C1 segment of cervical spinal cord (tissue), 14 donors: ENCODE measurements around the gene CHCHD3.
A peak's percentile ranks its signal among the peaks of the same experiment; 100 is the strongest.

Experiments used
- DNase-seq, 14 donors: peaks; one replicate each; lab custom pipeline; 2025; lab: John Stamatoyannopoulos, UW

The CHCHD3 gene

DNA sequence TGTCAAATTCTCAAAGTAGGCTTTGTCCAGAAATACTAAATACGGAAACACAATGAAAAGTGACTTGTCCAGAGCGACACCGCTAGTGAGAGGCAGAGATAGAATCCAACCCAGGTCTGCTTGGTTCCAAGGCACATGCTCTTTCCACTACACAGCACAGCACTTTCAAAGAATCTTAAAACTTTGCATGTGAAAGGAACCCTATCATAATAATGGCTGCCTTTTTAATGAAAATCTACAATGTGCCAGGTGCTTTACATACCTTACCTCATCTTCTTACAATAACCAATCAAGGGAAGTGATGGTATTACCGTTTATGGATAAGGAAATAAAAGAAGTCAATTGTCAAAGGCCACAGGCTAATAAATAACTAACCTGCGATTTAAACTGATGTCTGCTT, 2.6 kb downstream of the CHCHD3 start:
- no peak for DNase-seq

DNA sequence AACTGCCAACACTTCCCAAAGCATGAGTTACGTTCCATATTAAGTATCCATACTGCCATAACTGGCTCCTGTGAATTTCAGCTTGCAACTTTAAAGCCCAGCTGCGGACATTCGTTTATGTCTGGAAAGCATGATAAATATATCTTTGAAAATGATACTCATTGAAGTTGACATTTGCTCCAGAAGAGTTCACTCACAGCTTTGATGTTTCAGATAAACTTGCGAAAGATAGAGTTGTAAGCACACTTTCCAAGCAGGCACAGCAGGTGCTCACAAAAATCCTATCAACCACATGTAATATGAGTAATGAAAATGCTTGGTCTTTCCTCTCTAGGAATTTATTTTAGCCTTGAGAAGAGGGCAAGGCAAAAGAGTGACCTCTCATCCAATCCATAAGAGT, 4.5 kb downstream of the CHCHD3 start:
- no peak for DNase-seq

DNA sequence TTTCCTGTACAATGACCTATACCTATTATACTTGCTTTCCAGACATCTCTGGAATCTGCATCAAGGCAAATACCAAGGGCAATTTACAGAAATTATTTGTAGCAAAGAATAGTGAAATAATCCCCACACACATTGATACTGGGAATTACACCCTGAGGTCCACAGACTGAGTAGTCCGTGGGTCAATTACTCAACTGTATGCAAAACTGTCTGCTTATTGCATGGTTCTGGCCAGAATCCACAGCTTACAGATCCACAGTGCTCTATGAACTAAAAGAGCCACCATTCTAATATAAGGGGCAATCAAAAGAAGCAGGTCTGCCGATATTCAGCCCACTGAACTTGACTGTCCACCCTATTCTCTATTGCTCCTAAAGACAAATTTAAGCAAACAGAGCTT, 5.7 kb downstream of the CHCHD3 start:
- no peak for DNase-seq

DNA sequence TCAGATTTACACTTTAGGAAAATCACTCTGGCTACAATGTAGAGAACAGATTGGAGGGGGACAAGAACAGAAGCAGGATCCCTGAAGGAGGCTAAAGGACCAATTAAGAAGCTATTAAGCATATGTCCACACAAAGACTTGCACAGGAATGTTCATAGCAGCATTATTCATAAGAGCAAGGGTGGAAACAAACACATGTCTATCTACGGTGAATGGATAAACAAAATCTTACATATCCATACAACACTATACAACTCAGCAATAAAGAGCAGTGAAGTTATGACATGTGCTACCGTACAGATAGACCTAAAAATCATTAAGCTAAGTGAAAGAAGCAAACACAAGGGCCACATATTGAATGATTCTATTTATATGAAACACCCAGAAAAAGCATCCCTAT, 10.4 kb downstream of the CHCHD3 start:
- DNase-seq = no peak

DNA sequence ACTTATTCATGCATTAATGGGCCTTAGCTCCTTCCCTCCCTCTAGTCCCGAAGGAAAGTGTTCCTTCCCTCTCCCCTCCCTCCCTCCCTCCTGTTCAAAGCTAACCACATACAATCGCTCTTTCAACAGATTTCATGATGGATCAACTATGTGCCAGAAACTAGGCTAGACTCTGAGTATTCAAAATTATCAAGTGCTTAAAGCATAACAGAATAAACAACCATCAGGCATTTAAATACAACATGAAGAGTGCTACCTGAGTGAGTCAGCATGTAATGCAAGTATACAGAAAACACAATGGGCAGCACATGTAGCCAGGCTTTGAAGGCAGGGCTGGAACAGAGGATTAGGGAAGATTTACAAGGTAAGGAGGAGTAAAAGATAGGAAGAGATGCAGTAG, 11.3 kb downstream of the CHCHD3 start:
- DNase-seq = peak in 1 of 14 donors; percentile 9

DNA sequence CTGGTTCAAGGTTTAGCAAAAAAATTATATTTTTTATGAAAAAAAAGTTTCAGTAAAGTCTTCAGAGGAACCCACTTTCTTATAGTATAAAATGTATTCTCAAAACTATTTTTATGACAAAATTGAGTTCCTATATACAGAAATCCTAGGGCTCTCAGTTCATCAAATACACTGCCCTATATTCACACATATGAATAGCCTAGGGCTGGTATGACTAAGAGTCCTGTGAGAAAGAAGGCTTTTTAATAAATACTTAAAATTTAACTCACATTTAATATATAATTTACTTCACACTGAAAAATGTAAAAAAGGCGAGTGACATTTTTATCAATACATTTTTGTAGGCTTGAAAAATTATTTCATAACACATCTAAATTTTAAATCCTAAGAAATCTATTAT, 16.6 kb downstream of the CHCHD3 start:
- no peak for DNase-seq

DNA sequence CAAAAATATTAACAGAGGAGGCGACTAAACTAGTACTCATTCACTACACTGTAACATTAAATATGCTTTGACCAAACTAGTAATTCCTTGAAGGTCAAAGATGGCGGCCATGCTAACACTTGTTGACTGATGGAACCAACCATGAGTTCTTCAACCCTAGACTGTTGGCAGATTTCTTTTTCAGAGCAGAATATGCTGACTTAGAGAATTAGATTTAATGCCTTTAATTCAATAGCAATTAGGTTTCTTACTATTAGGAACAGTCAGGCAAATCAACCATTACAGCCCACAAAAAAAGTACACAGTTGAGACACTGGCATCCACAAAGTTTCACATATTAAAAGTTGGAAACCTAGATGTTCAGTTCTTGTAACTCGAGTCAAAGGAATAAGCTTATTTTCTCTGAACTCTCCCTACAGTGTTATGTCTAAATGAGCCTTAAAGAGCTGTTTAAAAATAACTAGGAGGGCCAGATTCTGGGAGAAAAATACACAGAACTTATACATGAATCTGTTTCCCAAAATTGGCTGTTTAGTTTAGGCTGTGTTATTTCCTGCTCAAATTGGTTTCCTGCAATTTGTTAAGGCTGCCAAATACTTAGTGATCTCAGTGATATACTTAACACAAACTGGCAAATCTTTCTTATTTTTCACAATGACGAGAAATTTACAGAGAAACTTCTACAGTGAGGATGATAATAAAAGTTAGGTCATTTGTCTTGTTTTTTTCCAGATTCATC, 17.6 kb downstream of the CHCHD3 start:
- no peak for DNase-seq

DNA sequence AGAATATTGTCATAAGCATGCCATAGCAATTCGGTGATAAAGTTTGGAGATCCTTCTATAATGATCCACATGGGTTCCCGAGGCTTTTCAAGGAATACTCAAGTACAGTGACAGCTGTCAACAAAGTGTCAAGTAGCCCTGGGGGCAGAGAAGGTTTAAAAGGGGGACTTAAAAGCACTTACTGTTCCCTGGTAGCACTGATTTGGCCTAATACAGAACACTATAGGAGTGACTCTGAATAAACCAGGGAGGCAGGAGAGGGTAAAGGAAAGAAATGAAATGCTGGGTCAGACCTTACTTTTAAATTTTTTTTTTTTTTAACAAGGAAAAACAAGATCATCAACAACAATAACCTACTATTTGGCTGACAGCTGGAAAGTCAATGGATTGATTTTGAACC, 20.1 kb downstream of the CHCHD3 start:
- DNase-seq = no peak

DNA sequence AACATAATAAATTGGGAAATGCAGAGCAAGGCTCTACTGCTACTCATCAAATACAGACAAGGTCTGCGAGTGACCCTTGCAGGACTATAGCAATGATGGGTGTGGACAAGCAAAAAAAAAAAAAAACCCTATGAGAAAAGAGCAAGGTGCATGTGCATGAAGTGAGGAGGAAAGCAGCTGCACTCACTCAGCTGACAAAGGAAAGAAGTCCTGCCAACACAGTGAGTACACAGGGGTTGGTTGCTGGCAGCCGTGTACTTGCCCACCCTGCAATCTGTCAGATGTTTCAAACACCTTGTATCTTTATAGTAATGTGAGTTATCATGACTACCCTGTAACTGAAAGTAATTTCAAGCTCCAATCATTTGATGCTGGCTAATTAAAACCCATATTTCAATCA, 20.5 kb downstream of the CHCHD3 start:
- DNase-seq = no peak

DNA sequence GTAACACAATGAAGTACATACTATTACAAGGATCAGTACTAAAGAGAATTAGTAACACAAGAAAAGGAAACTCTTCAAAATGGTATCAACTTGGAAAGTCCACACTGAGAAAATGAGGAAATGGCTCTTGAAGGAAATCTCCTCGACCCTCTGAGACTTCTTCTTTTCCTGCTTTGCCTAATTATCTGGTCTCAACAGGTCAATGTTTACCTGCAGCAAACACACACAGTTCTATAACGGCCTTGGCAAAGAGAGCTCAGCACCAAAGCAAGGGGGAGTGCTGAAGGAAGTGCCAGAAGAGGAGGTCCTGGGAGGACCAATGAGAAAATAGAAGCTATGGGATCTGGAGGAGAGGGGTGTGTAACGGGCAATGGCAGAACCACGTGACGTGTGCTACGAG, 21.9 kb downstream of the CHCHD3 start:
- no peak for DNase-seq

DNA sequence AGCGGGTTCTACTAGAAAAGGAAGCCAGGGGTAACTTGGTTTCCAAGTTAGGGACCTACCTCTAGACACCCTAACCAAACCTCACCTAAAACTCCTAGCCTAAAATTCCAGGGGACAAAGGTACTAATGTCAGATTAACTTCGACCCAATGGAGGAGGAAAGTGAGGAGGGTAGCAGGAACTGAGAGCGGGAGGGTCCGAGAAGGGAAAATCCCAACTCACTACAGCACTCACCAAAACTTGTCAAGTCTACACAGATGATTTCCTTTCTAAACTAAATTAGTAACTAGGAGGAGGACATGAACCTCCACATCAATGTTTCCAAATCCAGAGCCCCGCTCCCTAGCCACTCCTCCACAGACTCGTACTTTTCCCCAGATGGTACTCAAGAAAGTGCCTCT, 22.6 kb downstream of the CHCHD3 start:
- DNase-seq = no peak

DNA sequence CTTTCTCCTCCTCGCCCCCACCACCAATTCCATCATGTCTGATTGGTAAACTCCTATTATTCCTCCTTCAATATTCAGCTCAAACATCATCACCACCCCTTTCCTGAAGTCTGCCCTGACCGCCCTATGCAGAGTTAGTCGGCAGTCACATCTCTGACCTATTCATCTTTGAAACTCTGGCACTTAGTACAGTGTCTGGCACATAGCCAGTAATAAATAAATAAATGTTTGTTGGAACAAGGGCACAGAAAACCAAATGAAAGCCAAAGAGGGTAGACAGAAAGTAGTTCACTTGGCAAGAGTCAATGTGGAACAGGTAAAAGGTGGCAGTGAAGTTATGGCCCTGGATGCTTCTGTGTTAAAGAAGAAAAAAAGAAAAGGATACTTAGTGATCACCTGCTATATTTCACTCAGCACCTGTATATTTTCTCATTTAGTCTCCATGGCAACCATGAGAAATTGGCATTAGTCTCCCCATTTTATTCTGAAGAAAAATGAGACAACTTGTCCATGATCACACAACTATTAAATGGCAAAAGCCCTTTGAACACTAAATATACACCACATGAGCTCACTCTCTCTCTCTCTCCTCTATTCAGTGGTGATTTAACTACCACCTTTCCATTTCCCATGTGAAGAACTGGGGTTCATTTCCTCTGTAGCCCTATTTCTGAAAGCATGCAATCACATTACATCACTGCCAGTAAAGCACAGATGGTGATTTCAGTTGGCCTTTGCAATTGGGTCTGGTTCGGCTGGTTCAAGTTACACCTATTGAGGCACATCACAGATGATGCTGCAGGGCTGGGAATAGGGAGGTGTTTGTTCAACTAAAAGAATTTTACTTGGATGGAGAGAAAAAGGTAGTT, 25.3 kb downstream of the CHCHD3 start:
- DNase-seq = peak in 1 of 14 donors; percentile 67

DNA sequence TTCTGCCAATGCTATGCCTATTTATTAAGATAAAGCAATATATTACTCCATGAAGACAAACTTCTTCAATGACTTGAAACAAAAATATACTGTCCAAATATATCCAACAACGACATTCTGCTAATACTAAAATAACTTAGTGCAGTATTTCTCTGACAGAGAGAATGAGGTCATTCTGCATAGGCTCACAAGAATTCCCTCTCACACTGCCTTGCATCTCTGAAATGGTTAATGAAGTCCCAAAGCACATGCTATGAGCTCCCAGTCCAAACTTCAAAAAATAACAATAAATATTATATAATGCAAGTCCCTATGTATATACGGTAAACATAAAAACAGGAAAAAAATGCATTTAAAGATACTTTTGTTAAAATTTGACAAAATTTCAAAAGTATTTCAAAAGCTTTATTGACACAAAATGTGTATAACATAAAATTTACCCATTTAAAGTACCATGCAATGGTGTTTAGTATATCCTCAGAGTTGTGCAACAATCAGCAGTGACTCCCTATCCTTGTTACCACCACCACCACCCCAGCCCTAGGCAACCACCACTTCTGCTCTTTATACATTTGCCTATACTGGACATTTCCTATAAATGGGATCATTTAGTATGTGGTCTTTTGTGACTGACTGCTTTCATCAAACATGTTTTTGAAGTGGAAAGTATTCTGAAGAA, 27.6 kb downstream of the CHCHD3 start:
- no peak for DNase-seq

DNA sequence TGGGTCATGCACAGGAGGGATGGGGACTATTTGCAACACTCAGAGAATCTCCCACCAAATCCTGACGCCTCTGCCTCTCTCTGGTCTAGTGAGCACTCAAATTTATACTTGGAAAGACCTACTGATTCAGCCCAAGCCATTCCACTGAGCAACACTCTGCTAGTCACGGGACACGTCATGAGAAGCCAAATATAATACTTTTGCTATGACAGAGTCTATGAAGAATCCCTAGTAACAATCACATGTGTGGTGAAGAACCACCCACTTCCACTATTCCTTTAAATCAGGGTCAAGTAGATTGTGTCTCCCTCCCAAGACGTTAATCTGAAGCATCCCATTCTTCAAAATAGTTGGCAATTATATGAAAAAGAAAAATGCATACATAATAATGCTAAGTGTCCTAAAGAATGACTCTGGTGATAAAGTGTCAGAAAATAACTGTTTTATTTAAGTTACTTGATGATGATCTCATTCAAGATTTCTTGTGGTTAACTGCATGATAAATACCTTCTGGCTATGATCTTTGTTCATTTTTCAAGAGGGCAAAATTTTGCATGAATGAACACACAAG, 28.5 kb downstream of the CHCHD3 start:
- no peak for DNase-seq

DNA sequence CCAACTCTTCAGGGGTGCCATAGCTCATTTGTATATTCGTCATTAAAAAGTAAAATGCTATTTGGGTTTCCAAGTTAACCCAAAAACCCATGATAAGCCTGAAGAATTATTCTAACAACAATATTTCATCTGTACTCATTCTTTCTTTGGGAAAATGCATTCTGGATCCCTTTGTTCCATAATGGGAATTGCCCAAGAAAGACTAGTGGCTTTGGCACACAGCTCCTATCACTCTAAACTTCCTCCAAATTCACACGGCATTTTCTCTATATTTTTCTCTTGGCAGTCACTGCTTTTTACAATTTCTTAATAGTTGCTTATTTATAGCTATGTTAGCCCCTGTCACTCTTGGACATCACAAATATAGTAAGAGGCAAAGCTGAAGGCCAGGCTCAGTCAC, 29.1 kb downstream of the CHCHD3 start:
- no peak for DNase-seq

DNA sequence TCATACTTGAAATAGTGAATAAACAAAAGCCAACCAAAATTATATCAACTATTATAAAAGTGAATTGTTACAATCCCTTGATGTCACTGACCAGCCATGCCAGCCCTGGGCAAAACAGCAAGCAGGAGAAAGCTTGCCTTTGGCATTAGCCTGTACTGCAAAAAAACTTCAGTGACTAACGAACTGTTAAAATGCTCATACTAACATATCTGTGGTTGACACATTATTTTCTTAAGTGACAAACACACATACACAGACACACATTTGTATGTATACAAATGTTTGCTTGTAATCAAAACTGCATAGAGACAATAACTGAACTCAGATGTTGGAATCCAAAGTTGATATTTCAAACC, 29.5 kb downstream of the CHCHD3 start:
- DNase-seq = no peak

DNA sequence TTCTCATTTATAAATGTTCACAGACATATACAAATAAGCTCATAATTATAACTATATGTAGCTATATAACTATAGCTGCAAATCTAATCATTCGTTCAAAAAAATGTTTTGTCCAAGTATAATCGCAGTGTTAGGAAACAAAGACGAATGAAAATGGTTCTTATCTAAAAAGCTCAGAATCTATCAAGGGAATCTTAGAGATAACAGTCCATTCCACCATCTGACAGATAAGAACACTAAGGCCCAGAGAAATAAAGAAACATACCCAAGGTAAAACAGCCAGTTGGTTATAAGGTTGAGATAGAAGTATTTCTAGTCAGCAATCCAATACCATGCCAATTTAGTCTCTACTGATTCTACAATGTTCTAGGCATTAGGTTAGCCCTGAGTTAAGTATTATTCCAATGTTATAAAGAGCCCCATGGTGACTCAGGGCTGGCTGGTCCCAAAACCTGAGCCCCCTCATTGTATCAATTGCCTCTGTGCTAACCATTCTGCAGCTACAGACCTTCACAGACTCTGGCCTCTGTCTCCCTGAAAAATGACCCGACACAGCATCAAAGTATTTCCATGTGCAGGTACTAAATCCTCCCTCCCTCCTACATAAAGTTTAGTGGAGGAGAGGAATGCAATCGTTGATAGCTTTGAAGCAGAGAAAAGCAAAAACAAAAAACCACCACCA, 30.0 kb downstream of the CHCHD3 start:
- DNase-seq = no peak

DNA sequence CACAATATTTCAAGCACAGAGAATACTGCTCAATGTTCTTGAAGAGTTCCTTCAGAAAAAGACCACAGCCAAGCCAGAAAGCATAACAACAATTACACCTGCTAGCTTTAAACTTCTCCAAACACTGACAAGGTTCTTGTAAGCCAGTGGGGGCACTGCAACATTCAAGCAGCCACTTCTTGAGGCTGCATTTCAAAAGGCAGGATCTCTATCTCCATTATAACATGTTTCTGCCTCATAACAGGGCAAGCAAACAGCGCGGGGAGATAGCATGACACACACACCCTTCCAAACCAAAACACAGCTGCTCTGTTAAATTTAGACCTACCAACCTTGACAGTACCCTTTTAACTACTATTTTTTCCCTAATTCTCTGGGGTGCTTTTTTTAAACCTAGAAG, 30.8 kb downstream of the CHCHD3 start:
- no peak for DNase-seq

DNA sequence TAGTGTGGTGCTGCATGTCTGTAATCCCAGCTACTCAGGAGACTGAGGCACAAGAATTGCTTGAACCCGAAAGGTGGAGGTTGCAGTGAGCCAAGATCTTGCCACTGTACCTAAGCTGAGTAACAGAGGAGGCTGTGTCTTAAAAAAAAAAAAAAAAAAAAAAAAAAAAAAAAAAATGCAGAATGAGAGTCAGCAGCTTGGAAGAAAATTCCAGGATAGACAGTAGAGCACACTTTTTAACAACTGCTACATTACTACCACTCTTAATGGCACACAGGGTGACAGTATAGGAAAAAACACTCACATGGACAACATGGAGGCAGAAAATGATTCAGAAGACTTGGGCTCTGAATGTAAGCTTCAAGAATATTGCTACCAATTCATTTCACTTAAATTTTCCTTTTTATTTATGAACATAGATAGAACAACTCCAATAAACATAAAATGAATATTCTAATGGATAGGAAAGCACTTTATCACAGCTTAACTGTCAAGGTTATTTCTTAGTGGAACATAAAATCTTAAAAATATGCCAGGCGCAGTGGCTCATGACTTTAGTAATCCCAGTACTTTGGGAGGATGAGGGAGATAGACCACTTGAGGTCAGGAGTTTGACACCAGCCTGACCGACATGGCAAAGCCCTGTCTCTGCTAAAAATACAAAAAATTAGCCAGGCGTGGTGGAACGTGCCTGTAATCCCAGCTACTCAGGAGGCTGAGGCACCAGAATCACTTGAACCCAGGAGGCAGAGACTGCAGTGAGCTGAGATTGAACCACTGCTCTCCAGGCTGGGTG, 31.5 kb downstream of the CHCHD3 start:
- DNase-seq = no peak

DNA sequence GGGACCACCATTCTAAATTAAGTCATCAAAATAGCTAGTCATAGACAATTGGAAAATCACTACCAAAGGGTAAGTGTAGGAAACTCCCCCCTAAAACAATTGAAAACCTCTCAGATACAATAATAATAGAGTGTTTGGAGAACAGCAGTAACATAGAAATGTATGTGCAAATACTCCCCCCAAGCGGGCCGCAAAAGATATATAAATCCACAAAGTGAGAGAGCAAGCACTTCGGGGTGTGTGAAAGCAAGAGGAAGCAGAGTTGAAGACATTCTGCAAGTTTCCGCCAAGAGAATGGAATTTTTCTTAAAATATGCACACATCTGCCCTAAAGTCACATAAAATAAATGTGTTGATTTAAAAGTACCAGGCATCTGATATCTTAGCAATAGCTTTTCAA, 33.3 kb downstream of the CHCHD3 start:
- DNase-seq = no peak

DNA sequence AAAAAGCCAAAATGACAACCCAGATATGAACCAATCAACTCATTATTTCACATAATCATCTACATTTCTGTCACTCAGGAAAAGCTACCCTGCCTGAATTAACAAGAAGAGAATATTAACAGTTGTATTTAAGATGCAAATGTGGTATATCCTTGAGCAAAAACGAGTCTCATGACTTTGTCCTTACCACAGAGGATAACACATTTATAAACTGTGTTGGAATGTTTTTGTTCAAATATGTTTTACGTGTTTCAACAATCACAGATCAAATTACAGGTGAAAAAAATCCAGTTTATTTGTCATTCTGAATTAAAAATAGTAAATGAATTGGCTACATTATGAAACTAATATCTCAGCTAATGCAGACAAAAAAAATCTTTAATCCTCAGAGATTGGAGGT, 34.6 kb downstream of the CHCHD3 start:
- DNase-seq = no peak
